ENCODE data around the gene KATNB1. TPM values are rescaled to one million over a fixed set of nuclear protein-coding genes. Genes with fewer than 3 reads are reported as not detected.

KATNB1 gene
- total RNA-seq, 1 experiment from 2014 or later: 32.2 TPM

GRCh38 chr16:57763285-57764005 lies 27.9 kb downstream of the KATNB1 start:
- H3K36me3 ChIP-seq (ENCODE audit: control insufficient read depth in 1 of 2, insufficient read depth in 2 of 2, low read length in 2 of 2): peaks cover 0 to 5% of the 10 kb centered on the region in 2 experiments; a peak in 1 of 4 replicates
- no peak overlapping the region; the same call in 1 of the 2 replicates for H3K9ac ChIP-seq (ENCODE audit: low read length)
- BruUV-seq (replicated peaks): no TSS peak
- intact Hi-C loops (cut with micrococcal nuclease): no loop called here
- TF ChIP-seq, protein P1, sequence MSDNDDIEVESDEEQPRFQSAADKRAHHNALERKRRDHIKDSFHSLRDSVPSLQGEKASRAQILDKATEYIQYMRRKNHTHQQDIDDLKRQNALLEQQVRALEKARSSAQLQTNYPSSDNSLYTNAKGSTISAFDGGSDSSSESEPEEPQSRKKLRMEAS (IDR thresholded peaks at IDR 0.05): no peak
- no peak for TF ChIP-seq SP1 (IDR thresholded peaks at IDR 0.05; ENCODE audit: low read depth)
- TF ChIP-seq FOSL1 (IDR thresholded peaks at IDR 0.05; ENCODE audit: low read depth): no peak
- TF ChIP-seq ATF3 (IDR thresholded peaks at IDR 0.05): no peak
- no peak for TF ChIP-seq ELF1 (IDR thresholded peaks at IDR 0.05; ENCODE audit: borderline replicate concordance, low read depth)
- TF ChIP-seq RAD21 (IDR thresholded peaks at IDR 0.05; ENCODE audit: low read depth): no peak
- no peak for TF ChIP-seq JUND (IDR thresholded peaks at IDR 0.05)
- TF ChIP-seq EGR1 (IDR thresholded peaks at IDR 0.05; ENCODE audit: low read depth): no peak
- TF ChIP-seq TCF7L2 (IDR thresholded peaks at IDR 0.05; ENCODE audit: borderline replicate concordance, extremely low read depth, insufficient read depth, insufficient read length): no peak
- peak overlapping the region; percentile 41 for H3K27ac ChIP-seq (ENCODE audit: low read depth, low read length)
- no peak for DNase-seq (ENCODE audit: low read depth, low spot score)
- H4K20me1 ChIP-seq (ENCODE audit: insufficient read depth): no peaks in the 10 kb centered on the region
- H3K9me3 ChIP-seq (ENCODE audit: control insufficient read depth in 1 of 2, insufficient read depth in 1 of 2, low read depth in 1 of 2, low read length in 2 of 2): no peaks in the 10 kb centered on the region
- H3K79me2 ChIP-seq (ENCODE audit: insufficient read depth, low read length): no peaks in the 10 kb centered on the region
- H3K27me3 ChIP-seq (ENCODE audit: insufficient read depth, low read length): no peaks in the 10 kb centered on the region
- no peak overlapping the region for H3K4me3 ChIP-seq (replicated peaks in 1 of 2; ENCODE audit: low read depth in 1 of 2, low read length in 2 of 2)
- H3K9me2 ChIP-seq (ENCODE audit: insufficient read depth): no peaks in the 10 kb centered on the region
- ChIA-PET POLR2A (interaction anchor here (0.6 to 1.0 kb wide), 3 partner anchors 28 to 100 kb away, joined by 3 read pairs; partner anchors contain the start of gene KATNB1), CTCF (no interaction called here), RAD21 (ENCODE audit: low non-redundant PET in 1 of 2, low total read pairs in 2 of 2, uncharacterized antibody in 2 of 2, unreplicated experiment in 2 of 2) (no interaction called here)
- no peak overlapping the region for H2AFZ ChIP-seq (ENCODE audit: low read depth, low read length, poor library complexity, severe bottlenecking)
- ATAC-seq: no peak
- peak overlapping the region; percentile 94 for H3K4me2 ChIP-seq (ENCODE audit: low read length)
- H3K4me1 ChIP-seq (ENCODE audit: control insufficient read depth in 1 of 2, insufficient read depth in 2 of 2, low read length in 2 of 2): peaks cover 15 to 25% of the 10 kb centered on the region in 2 experiments

DNA sequence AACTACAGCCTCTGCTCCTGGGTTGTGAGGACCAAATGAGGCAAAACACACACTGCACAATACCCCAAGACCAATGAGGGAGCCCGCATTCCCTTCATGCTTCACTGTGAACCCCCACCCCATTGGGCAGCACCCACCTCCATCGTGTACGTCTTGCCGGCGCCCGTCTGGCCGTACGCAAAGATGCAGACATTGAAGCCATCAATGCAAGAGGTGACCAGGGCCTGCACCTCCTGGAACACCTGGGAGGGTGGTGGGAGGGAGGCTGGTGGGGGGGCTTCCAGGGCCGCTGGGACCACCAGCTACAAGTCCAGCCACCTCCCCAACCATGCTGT lies 28.4 kb downstream of the KATNB1 start:
- H3K4me3 ChIP-seq (replicated peaks in 1 of 2; ENCODE audit: low read depth in 1 of 2, low read length in 2 of 2): no peak overlapping the region; a peak in 1 of 4 replicates
- ATAC-seq (no peak), DNase-seq (ENCODE audit: low read depth, low spot score) (no peak)
- TF ChIP-seq SRF (IDR thresholded peaks at IDR 0.05; ENCODE audit: low read depth): no peak
- no peak for TF ChIP-seq TCF7L2 (IDR thresholded peaks at IDR 0.05; ENCODE audit: borderline replicate concordance, extremely low read depth, insufficient read depth, insufficient read length)
- no peak for TF ChIP-seq JUND (IDR thresholded peaks at IDR 0.05)
- no peak for TF ChIP-seq REST (IDR thresholded peaks at IDR 0.05; ENCODE audit: low read depth)
- no peak for TF ChIP-seq FOSL1 (IDR thresholded peaks at IDR 0.05; ENCODE audit: low read depth)
- TF ChIP-seq SP1 (IDR thresholded peaks at IDR 0.05; ENCODE audit: low read depth): no peak
- H3K9ac ChIP-seq (ENCODE audit: low read length): peak overlapping the region; percentile 66
- ChIA-PET CTCF (interaction anchor here (0.8 kb wide), 1 partner anchor 188 kb away, joined by 3 read pairs; no protein-coding TSS in a partner anchor), POLR2A (interaction anchor here (0.6 to 1.0 kb wide), 3 partner anchors 29 to 100 kb away, joined by 3 read pairs; partner anchors contain the start of gene KATNB1), RAD21 (ENCODE audit: low non-redundant PET in 1 of 2, low total read pairs in 2 of 2, uncharacterized antibody in 2 of 2, unreplicated experiment in 2 of 2) (no interaction called here)
- H3K9me2 ChIP-seq (ENCODE audit: insufficient read depth): no peaks in the 10 kb centered on the region
- H3K9me3 ChIP-seq (ENCODE audit: control insufficient read depth in 1 of 2, insufficient read depth in 1 of 2, low read depth in 1 of 2, low read length in 2 of 2): no peaks in the 10 kb centered on the region
- H3K27ac ChIP-seq (ENCODE audit: low read depth, low read length): peak overlapping the region; percentile 77
- no TSS peak for BruUV-seq (replicated peaks)
- H2AFZ ChIP-seq (ENCODE audit: low read depth, low read length, poor library complexity, severe bottlenecking): no peak overlapping the region
- H3K4me2 ChIP-seq (ENCODE audit: low read length): peak overlapping the region; percentile 94
- no peaks in the 10 kb centered on the region for H4K20me1 ChIP-seq (ENCODE audit: insufficient read depth)
- peaks cover 15 to 25% of the 10 kb centered on the region in 2 experiments for H3K4me1 ChIP-seq (ENCODE audit: control insufficient read depth in 1 of 2, insufficient read depth in 2 of 2, low read length in 2 of 2)
- H3K27me3 ChIP-seq (ENCODE audit: insufficient read depth, low read length): no peaks in the 10 kb centered on the region
- H3K79me2 ChIP-seq (ENCODE audit: insufficient read depth, low read length): no peaks in the 10 kb centered on the region
- intact Hi-C loops (cut with micrococcal nuclease): no loop called here
- H3K36me3 ChIP-seq (ENCODE audit: control insufficient read depth in 1 of 2, insufficient read depth in 2 of 2, low read length in 2 of 2): peaks cover 0 to 5% of the 10 kb centered on the region in 2 experiments; a peak in 1 of 4 replicates
